HG03095 (cell line): ENCODE results near the gene VPS35.

Experiments used
- ATAC-seq: cut with Tn5 transposase; IDR thresholded peaks from one replicate; pipeline ENCODE4 v1.9.1; 2021; ENCODE audit warnings: moderate library complexity; ENCODE audit not compliant: unreplicated experiment

VPS35 gene

GRCh38 chr16:46688654-46689364 is at the start of gene VPS35:
Gene VPS35, minus strand, starts transcription at chr16:46689178. Its CDS starts 45 bp downstream, at chr16:46689133.
- ATAC-seq = peak; percentile 82

DNA sequence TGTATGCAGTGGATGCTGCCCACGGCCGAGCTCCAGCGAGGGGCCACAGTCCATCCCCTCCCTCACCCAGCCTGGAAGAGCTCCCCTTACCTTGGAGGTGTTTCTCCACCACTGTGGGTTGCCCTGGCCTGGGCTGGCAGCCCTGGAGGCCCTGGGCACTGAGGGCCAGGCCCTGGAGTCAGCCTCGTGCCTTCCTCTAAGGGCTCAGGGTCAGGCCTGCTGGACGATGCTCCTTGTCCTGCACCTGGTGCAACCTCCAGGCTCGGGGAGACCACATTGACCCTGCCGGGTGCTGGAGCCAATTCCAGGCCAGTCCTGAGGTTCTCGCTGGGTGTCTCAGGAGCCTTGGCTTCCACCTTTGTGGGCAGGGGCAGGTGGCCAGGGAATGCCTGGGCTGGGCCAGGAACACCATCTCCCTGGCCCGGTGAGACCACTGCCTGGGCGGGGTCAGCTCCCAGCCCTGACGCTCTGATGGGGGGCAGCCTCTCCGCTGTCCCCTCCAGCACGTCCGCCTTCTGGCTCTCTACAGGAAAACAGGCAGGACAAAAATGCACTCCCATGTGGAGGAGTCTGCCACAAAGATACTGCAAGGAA is 48.7 kb upstream of the VPS35 start:
- ATAC-seq = no peak

DNA sequence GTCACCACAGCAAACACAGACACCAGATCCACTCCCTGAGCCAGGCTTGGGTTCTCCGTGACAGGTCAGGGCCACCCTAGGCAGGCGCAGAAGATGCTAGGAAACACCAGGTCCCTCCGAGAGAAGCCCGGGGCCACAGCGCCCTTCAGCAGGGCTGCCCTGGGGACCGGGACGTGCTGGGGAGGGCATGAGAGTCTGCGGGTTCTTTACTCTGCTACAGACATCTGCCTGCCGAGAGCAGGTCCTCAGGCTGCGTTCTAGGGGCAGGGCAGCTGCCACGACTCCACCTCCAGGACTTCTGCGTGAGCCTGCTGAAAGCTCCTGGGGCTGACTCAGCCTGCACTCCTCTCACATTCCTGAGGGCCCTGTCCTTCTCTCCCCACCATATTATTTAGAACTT is 47.7 kb upstream of the VPS35 start:
- no peak for ATAC-seq

- no peak for ATAC-seq
Measured at GRCh38 chr16:46733319-46733830, 44.4 kb upstream of the VPS35 start.

DNA sequence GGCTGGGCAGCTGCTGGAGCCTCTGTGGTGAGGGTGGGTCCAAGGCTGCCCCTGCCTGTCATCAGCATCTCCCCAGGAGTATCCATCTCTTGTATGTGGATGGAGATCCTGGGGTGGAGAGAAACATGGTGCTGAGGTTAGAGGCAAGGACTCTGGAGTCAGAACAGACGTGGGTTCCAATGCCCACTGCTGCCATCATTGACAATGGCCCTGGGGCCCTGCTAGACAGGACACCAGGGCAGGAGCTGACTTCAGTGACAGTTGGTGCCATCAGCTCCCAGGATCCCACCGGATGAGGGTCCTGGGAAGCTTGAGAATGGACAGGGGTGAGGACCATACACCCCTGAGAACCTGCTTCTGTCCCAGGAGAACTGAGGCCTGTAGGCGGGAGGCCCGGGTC is 43.6 kb upstream of the VPS35 start:
- no peak for ATAC-seq

GRCh38 chr16:46731691-46732555 is 42.9 kb upstream of the VPS35 start:
- ATAC-seq = no peak

- ATAC-seq = no peak
Measured at GRCh38 chr16:46730801-46731690, 42.1 kb upstream of the VPS35 start.

- ATAC-seq = no peak
Measured at GRCh38 chr16:46730126-46730525, 41.1 kb upstream of the VPS35 start.

DNA sequence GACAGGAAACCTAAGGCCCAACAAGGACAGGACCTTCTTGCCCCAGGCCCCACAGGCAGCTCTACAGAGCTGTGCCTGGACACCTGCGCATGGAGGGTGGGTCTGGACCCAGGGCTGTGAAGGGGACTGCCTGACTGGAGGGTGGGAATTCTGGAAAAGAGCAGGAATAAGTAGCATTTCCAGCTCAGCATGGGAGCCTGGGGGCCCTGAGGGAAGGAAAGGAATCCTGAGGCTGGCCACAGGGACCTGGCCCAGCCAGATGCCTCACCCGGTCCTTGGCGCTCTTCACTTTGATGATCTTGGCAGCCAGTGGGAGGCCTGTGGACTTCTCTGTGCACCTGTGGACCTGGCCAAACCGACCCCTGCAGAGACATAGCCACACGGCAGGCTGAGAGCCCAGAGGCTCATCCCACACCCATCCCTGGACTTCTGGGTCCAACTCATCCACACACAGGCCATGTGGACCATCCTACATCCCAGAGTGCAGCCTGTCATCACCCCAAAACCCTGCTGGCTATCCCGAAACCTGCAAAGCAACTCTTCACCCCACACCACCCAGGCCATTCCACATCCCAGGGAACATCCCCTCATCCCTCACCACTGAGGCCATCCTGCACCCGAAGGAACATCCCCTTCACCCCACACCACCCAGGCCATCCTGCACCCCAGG is 40.5 kb upstream of the VPS35 start:
- ATAC-seq = no peak

GRCh38 chr16:46728806-46729205 is 39.8 kb upstream of the VPS35 start:
- ATAC-seq = no peak

DNA sequence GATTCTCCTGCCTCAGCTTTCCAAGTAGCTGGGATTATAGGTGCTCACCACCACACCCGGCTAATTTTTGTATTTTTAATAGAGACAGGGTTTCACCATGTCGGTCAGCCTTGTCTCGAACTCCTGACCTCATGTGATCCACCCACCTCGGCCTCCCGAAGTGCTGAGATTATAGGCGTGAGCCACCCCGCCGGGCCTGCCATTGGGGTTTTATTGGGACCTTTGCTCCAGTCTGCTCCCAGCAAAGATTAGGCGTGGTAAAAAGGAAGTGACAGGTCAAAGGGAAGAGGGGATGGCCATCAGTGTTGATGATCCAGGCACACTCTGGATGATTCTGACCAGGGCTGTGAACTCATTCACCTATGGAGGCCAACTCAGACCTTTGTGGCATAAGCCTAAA is 38.7 kb upstream of the VPS35 start:
- ATAC-seq = no peak

DNA sequence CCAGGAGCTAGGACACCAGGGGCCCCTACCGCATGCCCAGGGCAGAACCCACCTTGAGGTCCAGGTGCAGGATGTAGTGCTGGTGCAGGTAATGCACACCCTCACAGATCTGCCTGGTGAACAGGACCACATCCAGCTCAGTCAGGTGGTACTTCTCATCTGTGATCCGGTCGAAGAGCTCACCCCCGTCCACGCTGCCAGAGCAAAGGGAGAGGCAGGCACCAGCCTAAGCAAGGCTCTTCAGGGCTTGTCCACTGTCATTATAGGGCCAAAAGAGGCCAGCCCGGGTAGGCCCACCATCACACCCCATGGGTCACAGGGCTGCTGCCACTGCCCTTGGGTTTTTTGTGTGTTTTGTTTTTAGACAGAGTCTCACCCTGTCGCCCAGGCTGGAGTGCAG is 38.2 kb upstream of the VPS35 start:
- ATAC-seq = no peak

GRCh38 chr16:46721885-46722284 is 32.9 kb upstream of the VPS35 start:
- ATAC-seq = no peak

GRCh38 chr16:46720619-46721018 is 31.6 kb upstream of the VPS35 start:
- no peak for ATAC-seq

- no peak for ATAC-seq
Measured at GRCh38 chr16:46719528-46719927, 30.6 kb upstream of the VPS35 start.

- ATAC-seq = no peak
Measured at GRCh38 chr16:46718214-46718613, 29.2 kb upstream of the VPS35 start.

DNA sequence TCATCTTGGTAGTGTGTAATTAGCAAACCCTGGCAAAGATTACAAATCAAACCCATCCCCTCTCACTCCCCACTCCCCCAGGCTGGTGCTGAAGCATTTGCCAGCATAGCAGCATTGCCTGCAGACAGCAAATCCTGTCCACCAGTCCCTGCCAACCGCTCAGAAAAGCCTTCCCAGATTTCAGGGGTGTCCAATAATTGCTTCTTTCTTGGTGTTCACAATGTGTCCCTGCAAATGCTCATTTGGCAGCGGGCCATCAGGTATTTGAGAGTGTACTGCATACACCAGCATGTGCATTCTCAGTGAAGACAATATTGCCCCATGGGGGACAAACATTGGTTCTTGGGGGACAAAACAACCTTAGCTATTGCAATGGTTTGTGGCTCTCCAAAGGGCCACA is 28.7 kb upstream of the VPS35 start:
- ATAC-seq = no peak

- no peak for ATAC-seq
Measured at GRCh38 chr16:46715769-46716305, 26.9 kb upstream of the VPS35 start.

DNA sequence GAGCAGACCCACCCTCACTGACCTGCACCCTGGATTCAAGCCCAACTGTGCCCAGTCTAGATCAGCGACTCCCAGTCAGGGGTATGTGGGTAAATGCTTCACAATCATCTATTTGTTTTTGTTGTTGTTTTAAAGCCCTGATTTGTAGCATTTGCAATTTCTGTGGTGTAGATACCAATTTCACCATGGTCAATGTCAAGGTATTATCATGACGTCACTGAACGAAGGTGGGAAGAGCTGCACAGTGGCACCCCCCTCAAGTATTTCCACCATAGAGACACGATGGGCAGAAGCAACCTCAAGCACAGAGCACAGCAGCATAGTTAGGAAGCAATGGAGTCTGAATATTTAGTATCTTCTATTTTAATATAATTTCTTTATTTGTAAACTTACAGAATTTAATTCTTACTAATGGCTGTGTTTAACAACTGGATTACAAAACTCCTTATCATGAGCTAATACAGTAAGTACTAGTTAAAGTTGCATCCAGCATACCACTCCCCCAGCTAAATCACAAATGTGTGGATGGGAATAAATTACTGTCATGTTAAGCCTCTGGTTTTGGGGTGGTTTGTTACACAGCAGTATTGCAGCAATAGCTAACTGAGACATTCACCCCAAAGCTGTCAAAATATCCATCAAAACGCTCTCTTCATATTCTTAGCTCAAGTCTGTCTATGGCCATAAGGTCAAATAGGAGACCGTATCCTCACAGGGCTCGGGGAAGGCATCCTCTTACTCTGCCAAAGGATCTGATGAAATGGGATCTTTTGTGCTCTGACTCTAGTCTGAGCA is 26.0 kb upstream of the VPS35 start:
- ATAC-seq = no peak
